AG10803 (cell line): ENCODE data around the gene DOCK3.
"Not testable (repeated sequence)": the region's sequence is repeated elsewhere in the genome, so short reads cannot be mapped to it uniquely, and the experiment has no call there.

Source experiments
- DNase-seq: peaks from one replicate; pipeline ENCODE4 v3.0.0; 2010; ENCODE audit warnings: low read depth
- H3K4me3 ChIP-seq: 2 replicates; pipeline ENCODE4 v1.5.1; 2011; ENCODE audit warnings: mild to moderate bottlenecking, low read length, control low read depth
- CTCF ChIP-seq: conservative IDR thresholded peaks from 2 replicates; pipeline ENCODE4 v1.5.1; 2011; ENCODE audit warnings: mild to moderate bottlenecking, low read length, control low read depth, inconsistent platforms

Gene DOCK3

DNA sequence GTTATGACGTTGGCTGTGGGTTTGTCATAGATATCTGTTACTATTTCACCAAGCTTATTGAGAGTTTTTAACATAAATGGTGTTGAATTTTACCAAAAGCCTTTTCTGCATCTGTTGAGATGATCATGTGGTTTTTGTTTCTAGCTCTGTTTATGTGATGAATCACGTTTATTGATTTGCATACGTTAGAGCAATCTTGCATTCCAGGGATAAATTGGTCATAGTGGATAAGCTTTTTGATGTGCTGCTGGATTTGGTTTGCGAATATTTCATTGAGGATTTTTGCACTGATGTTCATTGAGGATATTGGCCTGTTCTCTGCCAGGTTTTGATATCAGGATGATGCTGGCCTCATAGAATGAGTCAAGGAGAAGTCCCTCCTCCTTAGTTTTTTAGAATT lies 117.8 kb downstream of the DOCK3 start:
- no peak overlapping the region for H3K4me3 ChIP-seq
- TF ChIP-seq CTCF, result no peak
- no peak for DNase-seq

DNA sequence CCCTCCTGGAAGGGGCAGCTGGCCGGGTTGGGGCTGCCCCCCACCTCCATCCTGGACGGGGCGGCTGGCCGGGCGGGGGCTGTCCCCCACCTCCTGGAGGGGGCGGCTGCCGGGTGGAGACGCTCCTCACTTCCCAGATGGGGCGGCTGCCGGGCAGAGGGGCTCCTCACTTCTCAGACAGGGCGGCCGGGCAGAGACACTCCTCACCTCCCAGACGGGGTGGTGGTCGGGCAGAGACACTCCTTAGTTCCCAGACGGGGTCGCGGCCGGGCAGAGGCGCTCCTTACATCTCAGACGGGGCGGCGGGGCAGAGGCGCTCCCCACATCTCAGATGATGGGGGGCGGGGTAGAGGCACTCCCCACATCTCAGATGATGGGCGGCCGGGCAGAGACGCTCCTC lies 129.1 kb downstream of the DOCK3 start:
- H3K4me3 ChIP-seq, DNase-seq: not testable (repeated sequence)

GRCh38 chr3:50804376-50804775 lies 129.6 kb downstream of the DOCK3 start:
- DNase-seq, H3K4me3 ChIP-seq: not testable (repeated sequence)

GRCh38 chr3:50805321-50805720 lies 130.6 kb downstream of the DOCK3 start:
- DNase-seq, result no peak
- TF ChIP-seq CTCF, result no peak
- H3K4me3 ChIP-seq, result no peak overlapping the region

DNA sequence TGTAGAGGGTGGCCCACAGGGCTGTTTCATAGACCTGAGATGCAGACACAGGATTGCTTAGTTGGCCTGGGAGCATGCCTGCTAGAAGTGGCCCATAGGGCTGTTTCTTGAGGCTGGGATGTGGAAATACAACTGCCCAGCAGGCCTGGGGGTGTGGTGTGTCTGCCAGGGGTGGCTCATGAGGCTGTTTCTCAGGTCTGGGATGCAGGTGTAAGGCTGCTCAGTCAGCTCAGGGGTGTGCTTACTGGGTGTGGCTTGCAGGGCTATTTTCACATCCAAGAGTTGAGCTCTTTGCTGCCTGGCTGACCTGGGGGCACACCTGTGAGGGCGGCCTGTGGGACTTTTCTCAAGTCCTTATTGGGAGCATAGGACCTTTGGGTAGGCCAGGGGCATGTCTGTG lies 131.3 kb downstream of the DOCK3 start:
- DNase-seq, result no peak
- H3K4me3 ChIP-seq, result no peak overlapping the region
- TF ChIP-seq CTCF, result no peak

GRCh38 chr3:50806806-50807205 lies 132.1 kb downstream of the DOCK3 start:
- H3K4me3 ChIP-seq, result no peak overlapping the region
- TF ChIP-seq CTCF, result no peak
- peak; percentile 14 for DNase-seq

DNA sequence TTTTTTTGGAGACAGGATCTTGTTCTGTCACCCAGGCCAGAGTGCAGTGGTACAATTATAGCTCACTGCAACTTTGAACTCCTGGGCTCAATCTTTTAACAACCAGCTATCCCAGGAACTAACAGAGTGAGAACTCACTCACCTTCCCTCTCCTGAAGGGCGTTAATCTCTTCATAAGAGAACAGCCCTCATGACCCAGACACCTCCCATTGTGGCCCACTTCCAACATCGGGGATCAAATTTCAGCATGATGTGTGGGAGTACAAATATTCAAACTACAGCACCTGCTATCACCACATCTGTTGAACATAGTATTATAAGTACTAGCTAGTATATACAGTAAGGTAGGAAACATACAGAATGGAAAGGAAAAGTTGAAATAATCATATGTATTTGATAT lies 132.5 kb downstream of the DOCK3 start:
- H3K4me3 ChIP-seq, result no peak overlapping the region
- DNase-seq, result no peak
- no peak for TF ChIP-seq CTCF

DNA sequence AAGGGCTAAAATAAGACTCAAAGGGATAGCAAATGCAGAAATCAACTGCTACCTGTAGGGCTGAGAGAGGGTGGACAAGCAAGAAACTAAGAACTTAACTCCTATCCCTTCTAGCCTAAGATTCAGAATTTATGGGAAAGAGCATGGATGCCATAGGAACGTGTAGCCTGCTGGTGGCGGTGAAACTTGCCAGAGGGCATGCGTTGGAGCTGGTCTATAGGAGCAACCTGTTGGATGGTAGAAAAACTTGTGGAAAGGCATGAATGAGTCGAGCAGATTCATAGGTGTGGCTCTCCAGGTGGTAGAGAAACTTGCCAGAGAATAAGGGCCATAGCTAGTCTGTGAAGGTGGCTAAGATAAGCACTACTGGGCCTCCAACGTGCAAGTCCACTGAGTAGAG lies 137.2 kb downstream of the DOCK3 start:
- H3K4me3 ChIP-seq, result no peak overlapping the region
- DNase-seq, result no peak
- no peak for TF ChIP-seq CTCF
